Fibroblast of skin of abdomen (primary cell): ENCODE measurements around the gene TM9SF3.
"Not testable (repeated sequence)": the region's sequence is repeated elsewhere in the genome, so short reads cannot be mapped to it uniquely, and the experiment has no call there.

Experiments used
- DNase-seq: peaks from one replicate; pipeline ENCODE4 v3.0.0-alpha.2; 2013

TM9SF3 gene

GRCh38 chr10:96598846-96599245 lies 12.0 kb upstream of the TM9SF3 start:
- no peak for DNase-seq

GRCh38 chr10:96596422-96597407 lies 9.9 kb upstream of the TM9SF3 start:
- DNase-seq = no peak

GRCh38 chr10:96595741-96596140 lies 8.9 kb upstream of the TM9SF3 start:
- DNase-seq = no peak

GRCh38 chr10:96591946-96592345 lies 5.1 kb upstream of the TM9SF3 start:
- no peak for DNase-seq

- DNase-seq = peak; percentile 62
Measured at GRCh38 chr10:96588616-96589419, 2.0 kb upstream of the TM9SF3 start.

- no peak for DNase-seq
Measured at GRCh38 chr10:96588060-96588554, 1.3 kb upstream of the TM9SF3 start.

- peak; percentile 72 for DNase-seq
Measured at GRCh38 chr10:96587264-96588059, 650 bp upstream of the TM9SF3 start.

- DNase-seq = peak; percentile 4
Measured at GRCh38 chr10:96585736-96586418, 935 bp downstream of the TM9SF3 start.

GRCh38 chr10:96584474-96584873 lies 2.3 kb downstream of the TM9SF3 start:
- no peak for DNase-seq

- DNase-seq = no peak
Measured at GRCh38 chr10:96584035-96584434, 2.8 kb downstream of the TM9SF3 start.

- DNase-seq = no peak
Measured at GRCh38 chr10:96579133-96579532, 7.7 kb downstream of the TM9SF3 start.

GRCh38 chr10:96578633-96579032 lies 8.2 kb downstream of the TM9SF3 start:
- DNase-seq = no peak

GRCh38 chr10:96578022-96578421 lies 8.8 kb downstream of the TM9SF3 start:
- no peak for DNase-seq

- DNase-seq = no peak
Measured at GRCh38 chr10:96577069-96577468, 9.7 kb downstream of the TM9SF3 start.

GRCh38 chr10:96576277-96576980 lies 10.4 kb downstream of the TM9SF3 start:
- no peak for DNase-seq

GRCh38 chr10:96574564-96574963 lies 12.2 kb downstream of the TM9SF3 start:
- DNase-seq = not testable (repeated sequence)

GRCh38 chr10:96573036-96573435 lies 13.8 kb downstream of the TM9SF3 start:
- DNase-seq = no peak

- DNase-seq = no peak
Measured at GRCh38 chr10:96570983-96571964, 15.5 kb downstream of the TM9SF3 start.

- no peak for DNase-seq
Measured at GRCh38 chr10:96570511-96570910, 16.3 kb downstream of the TM9SF3 start.

- DNase-seq = no peak
Measured at GRCh38 chr10:96568402-96568801, 18.4 kb downstream of the TM9SF3 start.
